GM03348 (cell line): ENCODE data around the gene CLGN.
A peak's percentile ranks its signal among the peaks of the same experiment; 100 is the strongest.

Experiments
- DNase-seq: peaks from one replicate; pipeline ENCODE4 v3.0.0; 2012; ENCODE audit warnings: low spot score

CLGN gene

GRCh38 chr4:140382732-140383131 is 44.7 kb downstream of the CLGN start:
- DNase-seq: no peak

GRCh38 chr4:140374130-140374477 is 53.3 kb downstream of the CLGN start:
- no peak for DNase-seq

- peak; percentile 99 for DNase-seq
Observed at GRCh38 chr4:140373328-140374129, 53.9 kb downstream of the CLGN start, which contains the start of gene SCOC. SCOC (plus strand) TSS chr4:140373646; CDS start chr4:140379171, 5,525 bp downstream.

- peak; percentile 24 for DNase-seq
Observed at GRCh38 chr4:140372751-140373327, 54.6 kb downstream of the CLGN start.

- DNase-seq: no peak
Observed at GRCh38 chr4:140368686-140369085, 58.8 kb downstream of the CLGN start.

- peak; percentile 21 for DNase-seq
Observed at GRCh38 chr4:140367738-140368137, 59.7 kb downstream of the CLGN start.

- DNase-seq: no peak
Observed at GRCh38 chr4:140363558-140363957, 63.9 kb downstream of the CLGN start.

- no peak for DNase-seq
Observed at GRCh38 chr4:140363051-140363450, 64.4 kb downstream of the CLGN start.

- DNase-seq: no peak
Observed at GRCh38 chr4:140361099-140361498, 66.3 kb downstream of the CLGN start.

- DNase-seq: peak; percentile 69
Observed at GRCh38 chr4:140359562-140360427, 67.7 kb downstream of the CLGN start.

- DNase-seq: no peak
Observed at GRCh38 chr4:140358281-140358680, 69.2 kb downstream of the CLGN start.

GRCh38 chr4:140357868-140358267 is 69.6 kb downstream of the CLGN start:
- no peak for DNase-seq

GRCh38 chr4:140355288-140355687 is 72.2 kb downstream of the CLGN start:
- no peak for DNase-seq

- DNase-seq: no peak
Observed at GRCh38 chr4:140353786-140354185, 73.7 kb downstream of the CLGN start.

GRCh38 chr4:140351093-140352075 is 76.1 kb downstream of the CLGN start:
- DNase-seq: no peak

GRCh38 chr4:140349816-140350215 is 77.6 kb downstream of the CLGN start:
- no peak for DNase-seq

- no peak for DNase-seq
Observed at GRCh38 chr4:140346136-140346535, 81.3 kb downstream of the CLGN start.

- DNase-seq: no peak
Observed at GRCh38 chr4:140344621-140345020, 82.8 kb downstream of the CLGN start.

GRCh38 chr4:140344101-140344500 is 83.3 kb downstream of the CLGN start:
- peak; percentile 29 for DNase-seq

GRCh38 chr4:140343303-140343702 is 84.1 kb downstream of the CLGN start:
- DNase-seq: no peak

- DNase-seq: no peak
Observed at GRCh38 chr4:140342620-140343019, 84.8 kb downstream of the CLGN start.
